ENCODE measurements around the gene KCNQ1.

The KCNQ1 gene

DNA sequence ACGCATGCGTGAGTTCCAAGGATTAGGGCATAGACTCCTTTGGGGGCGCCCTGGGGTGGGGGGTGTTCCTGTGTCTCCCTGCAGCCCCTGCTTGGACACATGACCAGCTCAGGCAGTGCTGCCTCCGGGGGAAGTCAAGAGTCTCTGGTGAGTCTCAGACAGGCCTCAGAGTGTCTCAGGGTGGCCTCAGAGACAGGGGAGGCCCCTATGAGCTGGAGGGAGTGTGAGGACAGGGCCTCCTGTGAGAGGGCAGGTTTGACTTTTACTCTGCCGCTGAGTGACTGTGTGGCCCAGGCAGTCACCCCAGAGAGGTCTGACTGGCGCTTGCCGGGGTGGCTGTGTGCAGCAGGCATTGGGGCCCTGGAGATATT, 296.2 kb downstream of the KCNQ1 start:
- Histone ChIP-seq H3K27me3 (ENCODE audit: insufficient read depth, low read length, poor library complexity) (no peaks in the 10 kb centered on the region), H3K4me1 (ENCODE audit: insufficient read depth, low read length) (no peaks in the 10 kb centered on the region), H3K4me2 (ENCODE audit: insufficient read depth, low read length) (no peak overlapping the region), H3K79me2 (ENCODE audit: insufficient read depth, low read length) (no peaks in the 10 kb centered on the region), H4K20me1 (ENCODE audit: insufficient read depth, low read length) (no peaks in the 10 kb centered on the region), H3K4me3 (ENCODE audit: low read depth in 1 of 2, low read length in 2 of 2) (no peak overlapping the region), H2AFZ (ENCODE audit: low read depth, low read length) (no peak overlapping the region), H3K9me3 (ENCODE audit: insufficient read depth, low read length, severe bottlenecking) (no peaks in the 10 kb centered on the region), H3K36me3 (ENCODE audit: insufficient read depth, low read length) (no peaks in the 10 kb centered on the region), H3K27ac (ENCODE audit: low read length) (no peak overlapping the region), H3K9ac (ENCODE audit: low read depth, low read length) (no peak overlapping the region)
- DNase-seq: no peak
- no peak for ATAC-seq (ENCODE audit: insufficient read depth, low read depth)
- TF ChIP-seq, protein P1, sequence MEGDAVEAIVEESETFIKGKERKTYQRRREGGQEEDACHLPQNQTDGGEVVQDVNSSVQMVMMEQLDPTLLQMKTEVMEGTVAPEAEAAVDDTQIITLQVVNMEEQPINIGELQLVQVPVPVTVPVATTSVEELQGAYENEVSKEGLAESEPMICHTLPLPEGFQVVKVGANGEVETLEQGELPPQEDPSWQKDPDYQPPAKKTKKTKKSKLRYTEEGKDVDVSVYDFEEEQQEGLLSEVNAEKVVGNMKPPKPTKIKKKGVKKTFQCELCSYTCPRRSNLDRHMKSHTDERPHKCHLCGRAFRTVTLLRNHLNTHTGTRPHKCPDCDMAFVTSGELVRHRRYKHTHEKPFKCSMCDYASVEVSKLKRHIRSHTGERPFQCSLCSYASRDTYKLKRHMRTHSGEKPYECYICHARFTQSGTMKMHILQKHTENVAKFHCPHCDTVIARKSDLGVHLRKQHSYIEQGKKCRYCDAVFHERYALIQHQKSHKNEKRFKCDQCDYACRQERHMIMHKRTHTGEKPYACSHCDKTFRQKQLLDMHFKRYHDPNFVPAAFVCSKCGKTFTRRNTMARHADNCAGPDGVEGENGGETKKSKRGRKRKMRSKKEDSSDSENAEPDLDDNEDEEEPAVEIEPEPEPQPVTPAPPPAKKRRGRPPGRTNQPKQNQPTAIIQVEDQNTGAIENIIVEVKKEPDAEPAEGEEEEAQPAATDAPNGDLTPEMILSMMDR (IDR thresholded peaks at IDR 0.05; ENCODE audit: borderline replicate concordance, extremely low read depth, low read length, poor library complexity, severe bottlenecking): no peak
- no peak for TF ChIP-seq EZH2 (IDR thresholded peaks at IDR 0.05; ENCODE audit: borderline replicate concordance, low read depth, low read length, severe bottlenecking)

DNA sequence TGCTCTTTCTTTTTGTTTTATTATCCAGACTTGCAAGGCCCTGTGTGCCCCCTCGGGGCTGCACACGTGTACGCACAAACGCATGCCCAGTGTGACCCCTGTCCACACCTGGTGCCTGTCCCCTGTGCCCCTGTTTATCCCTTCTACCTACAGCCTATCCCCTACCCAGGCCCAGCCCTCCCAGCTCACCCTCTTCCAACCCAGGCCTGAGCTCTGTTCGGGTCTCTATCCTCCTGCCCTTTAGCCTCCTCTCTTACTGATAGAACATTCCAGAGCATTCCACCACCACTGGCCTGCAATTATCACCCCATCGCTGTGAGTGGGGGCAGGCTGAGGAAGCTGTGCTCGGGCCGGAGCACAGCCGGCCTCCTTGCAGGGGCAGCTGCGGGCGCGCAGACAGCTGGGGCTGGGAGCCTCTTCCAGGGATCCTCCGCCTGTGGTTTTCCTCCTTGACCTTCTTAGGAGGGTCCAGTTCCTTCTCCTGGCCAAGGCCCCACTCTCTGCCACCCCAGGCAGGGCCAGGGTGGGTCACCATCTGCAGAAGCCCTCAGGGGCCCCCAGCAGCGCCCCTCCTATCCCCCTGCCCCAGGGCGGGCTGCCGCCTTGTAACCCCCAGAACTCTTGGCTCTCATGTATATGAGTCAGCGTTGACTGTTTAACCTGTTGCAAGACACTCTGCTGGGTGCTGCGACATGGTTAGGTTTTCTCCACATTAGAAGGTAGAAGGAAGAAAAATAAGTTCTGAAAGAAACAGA, 296.7 kb downstream of the KCNQ1 start:
- Histone ChIP-seq H3K4me3 (ENCODE audit: low read depth in 1 of 2, low read length in 2 of 2) (no peak overlapping the region), H2AFZ (ENCODE audit: low read depth, low read length) (no peak overlapping the region), H3K9me3 (ENCODE audit: insufficient read depth, low read length, severe bottlenecking) (no peaks in the 10 kb centered on the region), H4K20me1 (ENCODE audit: insufficient read depth, low read length) (no peaks in the 10 kb centered on the region), H3K36me3 (ENCODE audit: insufficient read depth, low read length) (no peaks in the 10 kb centered on the region), H3K4me2 (ENCODE audit: insufficient read depth, low read length) (no peak overlapping the region), H3K27ac (ENCODE audit: low read length) (no peak overlapping the region), H3K4me1 (ENCODE audit: insufficient read depth, low read length) (no peaks in the 10 kb centered on the region), H3K9ac (ENCODE audit: low read depth, low read length) (no peak overlapping the region), H3K27me3 (ENCODE audit: insufficient read depth, low read length, poor library complexity) (no peaks in the 10 kb centered on the region), H3K79me2 (ENCODE audit: insufficient read depth, low read length) (no peaks in the 10 kb centered on the region)
- no peak for TF ChIP-seq EZH2 (IDR thresholded peaks at IDR 0.05; ENCODE audit: borderline replicate concordance, low read depth, low read length, severe bottlenecking)
- TF ChIP-seq, protein P1 (IDR thresholded peaks at IDR 0.05; ENCODE audit: borderline replicate concordance, extremely low read depth, low read length, poor library complexity, severe bottlenecking): no peak
- ATAC-seq (ENCODE audit: insufficient read depth, low read depth) (no peak), DNase-seq (no peak)

DNA sequence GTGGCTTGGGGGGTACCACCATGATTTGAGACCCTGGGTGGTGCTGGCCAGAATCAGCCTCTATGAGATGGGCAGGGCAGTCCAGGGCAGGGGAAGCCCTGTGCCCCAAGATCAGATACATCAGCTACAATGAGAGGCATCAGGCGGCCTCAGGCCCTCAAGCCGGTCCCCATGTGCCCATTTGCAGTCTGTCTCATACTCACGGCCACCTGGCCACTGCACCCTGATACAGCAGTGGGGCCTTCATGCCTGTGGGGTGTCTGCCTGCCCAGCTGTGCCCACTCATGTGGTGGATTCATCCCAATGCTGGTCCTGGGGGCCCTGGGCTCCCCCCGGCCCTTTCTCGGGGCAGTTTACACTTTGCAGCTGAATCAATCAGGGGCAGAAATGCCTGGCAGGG, 297.4 kb downstream of the KCNQ1 start:
- no peaks in the 10 kb centered on the region for H3K79me2 ChIP-seq (ENCODE audit: insufficient read depth, low read length)
- ATAC-seq (ENCODE audit: insufficient read depth, low read depth): no peak
- no peak for DNase-seq
- no peak overlapping the region for H3K27ac ChIP-seq (ENCODE audit: low read length)
- no peak overlapping the region for H3K4me2 ChIP-seq (ENCODE audit: insufficient read depth, low read length)
- no peaks in the 10 kb centered on the region for H3K27me3 ChIP-seq (ENCODE audit: insufficient read depth, low read length, poor library complexity)
- H3K4me1 ChIP-seq (ENCODE audit: insufficient read depth, low read length): no peaks in the 10 kb centered on the region
- H3K36me3 ChIP-seq (ENCODE audit: insufficient read depth, low read length): no peaks in the 10 kb centered on the region
- no peak overlapping the region for H3K9ac ChIP-seq (ENCODE audit: low read depth, low read length)
- H2AFZ ChIP-seq (ENCODE audit: low read depth, low read length): no peak overlapping the region
- H4K20me1 ChIP-seq (ENCODE audit: insufficient read depth, low read length): no peaks in the 10 kb centered on the region
- TF ChIP-seq, protein P1 (IDR thresholded peaks at IDR 0.05; ENCODE audit: borderline replicate concordance, extremely low read depth, low read length, poor library complexity, severe bottlenecking): no peak
- no peak for TF ChIP-seq EZH2 (IDR thresholded peaks at IDR 0.05; ENCODE audit: borderline replicate concordance, low read depth, low read length, severe bottlenecking)
- H3K9me3 ChIP-seq (ENCODE audit: insufficient read depth, low read length, severe bottlenecking): no peaks in the 10 kb centered on the region
- H3K4me3 ChIP-seq (ENCODE audit: low read depth in 1 of 2, low read length in 2 of 2): no peak overlapping the region
